Measurements from ENCODE around the gene NDST4.

The NDST4 gene

DNA sequence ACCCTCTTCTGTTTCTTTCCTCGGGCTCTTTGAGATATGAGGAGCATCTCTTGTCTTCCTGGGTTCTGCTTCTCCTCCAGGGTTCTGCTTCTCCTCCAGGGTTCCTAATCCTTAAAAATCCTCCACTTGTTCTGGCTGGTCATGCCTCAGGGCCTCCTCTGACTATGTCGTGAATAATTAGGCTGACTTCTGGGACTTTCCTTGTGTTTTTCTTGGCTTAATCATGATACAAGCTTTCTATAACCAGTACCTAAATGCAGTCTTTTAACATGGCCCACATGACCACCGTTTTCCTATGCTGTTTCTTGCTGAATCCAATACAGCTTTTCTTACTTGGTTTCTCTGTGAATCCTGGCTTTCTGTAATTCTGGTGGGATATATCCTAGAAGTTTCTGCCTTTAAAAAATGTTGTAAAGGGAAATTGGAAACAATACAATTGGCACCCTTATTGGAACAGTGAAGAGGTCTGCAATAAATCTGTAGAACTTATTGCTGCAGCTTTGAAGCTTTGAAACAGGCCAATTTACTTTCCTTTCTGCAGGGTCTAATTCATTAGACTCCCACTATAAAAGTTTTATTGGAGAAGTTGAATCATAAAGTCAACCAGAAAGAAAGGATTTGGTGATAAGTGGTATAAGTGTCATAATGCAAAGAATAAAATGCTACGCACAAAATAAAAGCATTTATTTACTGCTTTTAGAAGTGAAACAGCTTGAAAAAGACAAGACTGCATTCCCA, 301.7 kb downstream of the NDST4 start:
- Mint-ChIP-seq H3K36me3 (no peaks in the 10 kb centered on the region), H3K4me1 (peaks cover 8% of the 10 kb centered on the region), H3K27ac (no peak overlapping the region), H3K9me3 (no peaks in the 10 kb centered on the region), H3K27me3 (peaks cover 7% of the 10 kb centered on the region), H3K4me3 (no peak overlapping the region)
- ATAC-seq: no peak

DNA sequence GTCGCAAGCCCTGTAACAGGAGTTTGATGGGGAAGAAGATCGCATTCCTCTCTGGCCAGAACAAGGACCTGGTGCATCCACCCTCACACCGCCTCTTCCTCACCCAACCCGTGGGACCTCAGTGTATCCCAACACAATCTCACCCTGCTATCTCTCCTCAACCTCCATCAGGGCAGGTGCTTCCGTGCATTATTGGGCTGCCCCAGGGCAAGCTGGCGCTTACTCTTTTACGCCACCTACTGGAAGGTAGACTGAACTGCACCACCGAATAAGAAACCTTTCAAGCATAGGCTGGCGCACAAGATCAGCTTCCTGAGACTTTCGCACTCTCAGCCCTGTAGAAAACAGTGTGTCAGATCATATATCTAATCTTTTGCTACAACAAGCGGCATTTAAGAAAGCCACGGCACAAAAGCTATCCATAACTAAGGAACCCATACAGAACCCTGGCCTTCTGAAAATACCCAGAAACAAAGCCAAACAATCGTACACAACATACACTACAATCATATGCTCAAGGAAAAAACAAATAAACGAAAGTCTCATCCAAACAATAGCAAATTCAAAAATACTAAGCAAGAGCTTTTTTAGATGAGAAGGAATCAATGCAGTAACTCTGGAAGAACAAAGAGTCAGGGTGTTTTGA, 305.5 kb downstream of the NDST4 start:
- ATAC-seq: peak; percentile 66

DNA sequence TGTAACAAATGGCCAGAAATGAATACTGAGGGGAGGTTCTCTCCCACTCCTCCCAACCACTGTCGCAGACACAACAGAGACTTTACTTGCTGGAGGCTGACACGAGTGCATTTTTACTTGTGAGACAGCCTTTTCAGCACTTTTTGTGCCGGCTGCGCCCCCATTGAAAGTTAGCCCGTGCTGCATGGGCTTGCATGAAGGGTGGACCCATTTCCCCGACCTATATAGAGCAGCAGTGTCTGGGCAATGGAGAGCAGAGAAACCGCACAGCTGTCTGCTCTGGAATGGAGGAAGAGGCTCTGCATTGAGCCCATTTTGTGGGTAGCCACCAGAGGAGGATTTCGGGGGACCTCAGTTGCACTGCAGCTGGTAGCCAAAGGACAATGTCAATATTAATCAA, 306.1 kb downstream of the NDST4 start:
- ATAC-seq: no peak
- no peaks in the 10 kb centered on the region for H3K36me3 Mint-ChIP-seq
- H3K9me3 Mint-ChIP-seq: no peaks in the 10 kb centered on the region
- peaks cover 7% of the 10 kb centered on the region for H3K27me3 Mint-ChIP-seq
- H3K4me3 Mint-ChIP-seq: no peak overlapping the region
- no peak overlapping the region for H3K27ac Mint-ChIP-seq
- peaks cover 8% of the 10 kb centered on the region for H3K4me1 Mint-ChIP-seq

More for the DNA sequence above, 305.5 kb downstream of the NDST4 start:
- Mint-ChIP-seq H3K9me3 (no peaks in the 10 kb centered on the region), H3K27me3 (peaks cover 7% of the 10 kb centered on the region), H3K36me3 (no peaks in the 10 kb centered on the region), H3K4me3 (no peak overlapping the region), H3K27ac (no peak overlapping the region), H3K4me1 (peaks cover 8% of the 10 kb centered on the region)

DNA sequence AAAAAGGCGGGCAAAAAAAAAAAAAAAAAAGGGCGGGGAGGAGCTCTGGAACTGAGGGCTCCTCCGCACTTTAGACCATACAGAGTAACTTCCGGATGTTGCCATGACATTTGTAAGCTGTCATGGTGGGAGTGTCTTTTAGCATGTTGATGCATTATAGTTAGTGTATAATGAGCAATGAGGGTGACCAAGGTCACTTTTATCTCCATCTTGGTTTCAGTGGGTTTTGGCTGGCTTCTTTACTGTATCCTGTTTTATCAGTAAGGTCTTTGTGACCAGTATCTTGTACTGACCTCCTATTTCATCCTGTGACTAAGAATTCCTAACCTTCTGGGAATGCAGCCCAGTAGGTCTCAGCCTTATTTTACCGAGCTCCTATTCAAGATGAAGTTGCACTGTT, 321.4 kb downstream of the NDST4 start:
- Mint-ChIP-seq H3K4me3 (no peak overlapping the region), H3K27ac (no peak overlapping the region), H3K27me3 (peaks cover 15% of the 10 kb centered on the region), H3K9me3 (no peaks in the 10 kb centered on the region), H3K36me3 (no peaks in the 10 kb centered on the region), H3K4me1 (no peaks in the 10 kb centered on the region)
- ATAC-seq: no peak

DNA sequence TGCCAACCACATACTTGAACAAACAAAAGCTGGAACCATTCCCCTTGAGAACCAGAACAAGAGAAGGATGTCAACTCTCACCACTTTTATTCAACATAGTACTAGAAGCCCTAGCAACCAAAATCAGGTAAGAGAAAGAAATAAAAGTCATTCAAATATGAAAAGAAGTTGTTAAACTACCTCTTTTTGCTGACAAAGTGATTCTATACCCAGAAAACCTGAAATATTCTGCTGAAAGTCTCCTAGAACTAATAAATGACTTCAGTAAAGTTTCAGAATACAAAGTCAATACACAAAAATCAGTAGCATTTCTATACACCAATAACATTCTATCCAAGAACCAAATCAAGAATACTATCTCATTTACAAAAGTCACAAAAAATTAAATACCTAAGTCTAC, 327.9 kb downstream of the NDST4 start:
- Mint-ChIP-seq H3K27me3 (peaks cover 9% of the 10 kb centered on the region), H3K36me3 (no peaks in the 10 kb centered on the region), H3K4me3 (no peak overlapping the region), H3K9me3 (no peaks in the 10 kb centered on the region), H3K27ac (no peak overlapping the region), H3K4me1 (no peaks in the 10 kb centered on the region)
- no peak for ATAC-seq

DNA sequence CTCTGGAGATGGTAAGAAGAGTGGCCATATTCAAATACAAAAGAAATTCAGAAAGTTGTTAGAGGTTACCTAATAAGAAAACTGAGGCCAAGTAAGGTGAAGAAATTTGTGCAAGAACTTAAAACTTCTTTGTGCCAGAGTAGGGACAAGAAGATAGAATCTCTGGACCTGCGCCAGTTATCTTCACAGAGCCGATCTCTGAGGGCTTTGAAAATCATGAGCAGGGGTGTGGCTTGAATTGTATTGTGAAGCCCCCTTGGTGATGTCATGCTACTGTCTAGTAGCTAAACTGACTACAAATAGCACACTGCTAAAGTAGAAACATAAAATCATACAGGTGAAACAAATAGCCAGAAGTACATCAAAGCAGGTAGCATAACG, 330.2 kb downstream of the NDST4 start:
- no peak overlapping the region for H3K27ac Mint-ChIP-seq
- no peaks in the 10 kb centered on the region for H3K4me1 Mint-ChIP-seq
- peaks cover 9% of the 10 kb centered on the region for H3K27me3 Mint-ChIP-seq
- H3K9me3 Mint-ChIP-seq: no peaks in the 10 kb centered on the region
- ATAC-seq: no peak
- no peaks in the 10 kb centered on the region for H3K36me3 Mint-ChIP-seq
- no peak overlapping the region for H3K4me3 Mint-ChIP-seq

DNA sequence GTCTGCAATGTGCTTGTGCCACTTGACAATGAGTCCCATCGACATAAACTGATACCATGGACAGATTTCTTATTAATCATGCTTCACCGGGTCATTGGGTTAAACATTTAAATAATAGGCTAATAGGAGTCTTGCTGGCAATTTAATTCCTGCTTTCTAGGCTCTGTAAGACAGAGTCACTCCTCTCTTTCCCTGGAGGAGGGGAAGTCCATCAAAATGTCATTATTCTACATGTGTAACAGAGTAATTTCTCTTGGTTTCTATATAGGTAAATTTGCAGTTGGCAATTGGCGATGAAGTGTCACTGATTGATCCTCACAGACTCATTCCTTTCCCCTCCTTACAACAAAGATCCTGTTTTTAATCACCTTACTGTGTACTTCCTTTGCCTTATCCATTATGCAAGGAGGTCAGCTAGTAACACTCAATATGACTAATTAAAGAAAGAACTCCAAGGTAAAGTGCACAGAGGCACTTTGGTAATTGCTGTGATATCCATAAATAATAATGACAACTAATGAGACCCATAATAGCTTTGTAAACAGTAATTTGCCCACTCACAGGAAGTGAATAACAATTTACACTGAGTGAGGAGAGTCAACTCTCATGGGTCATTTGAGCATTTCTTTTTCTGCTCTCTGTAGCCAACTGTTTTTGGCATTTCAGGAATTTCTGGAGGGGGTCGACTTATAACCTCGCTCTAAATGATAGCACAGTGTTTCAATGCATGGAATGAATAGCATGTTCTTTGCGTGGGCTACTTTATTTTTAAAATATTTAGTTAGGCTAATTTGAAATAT, 330.8 kb downstream of the NDST4 start:
- H3K4me1 Mint-ChIP-seq: no peaks in the 10 kb centered on the region
- H3K27ac Mint-ChIP-seq: no peak overlapping the region
- ATAC-seq: no peak
- H3K36me3 Mint-ChIP-seq: no peaks in the 10 kb centered on the region
- no peak overlapping the region for H3K4me3 Mint-ChIP-seq
- peaks cover 9% of the 10 kb centered on the region for H3K27me3 Mint-ChIP-seq
- no peaks in the 10 kb centered on the region for H3K9me3 Mint-ChIP-seq

DNA sequence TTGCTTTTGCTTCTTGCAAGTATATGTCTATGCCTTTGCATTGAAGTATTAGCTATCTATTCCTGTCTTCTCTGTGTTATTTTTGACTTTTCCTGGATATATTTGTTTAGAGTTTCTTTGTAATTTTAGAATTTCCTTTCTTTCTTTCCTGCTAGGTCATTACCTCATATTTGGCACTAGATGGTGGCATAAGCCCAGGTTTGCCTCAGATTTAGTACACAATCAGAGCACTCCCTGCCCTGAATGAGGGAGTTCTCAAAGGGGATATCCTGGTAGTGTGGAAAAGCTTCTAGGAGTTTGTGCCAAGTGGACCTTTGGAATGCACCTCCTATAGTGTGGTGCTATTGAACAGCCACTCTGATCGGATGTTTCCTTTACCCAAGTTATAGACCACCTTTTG, 333.2 kb downstream of the NDST4 start:
- ATAC-seq: no peak
- no peaks in the 10 kb centered on the region for H3K36me3 Mint-ChIP-seq
- H3K27me3 Mint-ChIP-seq: peaks cover 9% of the 10 kb centered on the region
- no peaks in the 10 kb centered on the region for H3K9me3 Mint-ChIP-seq
- H3K4me1 Mint-ChIP-seq: no peaks in the 10 kb centered on the region
- no peak overlapping the region for H3K4me3 Mint-ChIP-seq
- no peak overlapping the region for H3K27ac Mint-ChIP-seq

Data from stimulated activated memory B cell treated with anti-CD40 and anti-IgM and Interleukin-4, amounts not matched to agents 10 μg/mL and 1 μg/mL and 100 μg/mL, for 72 hours (primary cell).